ENCODE data around the gene ENOSF1.

GRCh38 chr18:634551-635045 lies 77.8 kb downstream of the ENOSF1 start:
- no peak for TF ChIP-seq CTCF (IDR thresholded peaks at IDR 0.05 in 2 of 3, conservative IDR thresholded peaks at IDR 0.05 in 1 of 3; ENCODE audit: control insufficient read depth in 2 of 3, extremely low read depth in 1 of 3, insufficient read depth in 1 of 3, low read depth in 3 of 3, low read length in 3 of 3)
- TF ChIP-seq, protein P1, sequence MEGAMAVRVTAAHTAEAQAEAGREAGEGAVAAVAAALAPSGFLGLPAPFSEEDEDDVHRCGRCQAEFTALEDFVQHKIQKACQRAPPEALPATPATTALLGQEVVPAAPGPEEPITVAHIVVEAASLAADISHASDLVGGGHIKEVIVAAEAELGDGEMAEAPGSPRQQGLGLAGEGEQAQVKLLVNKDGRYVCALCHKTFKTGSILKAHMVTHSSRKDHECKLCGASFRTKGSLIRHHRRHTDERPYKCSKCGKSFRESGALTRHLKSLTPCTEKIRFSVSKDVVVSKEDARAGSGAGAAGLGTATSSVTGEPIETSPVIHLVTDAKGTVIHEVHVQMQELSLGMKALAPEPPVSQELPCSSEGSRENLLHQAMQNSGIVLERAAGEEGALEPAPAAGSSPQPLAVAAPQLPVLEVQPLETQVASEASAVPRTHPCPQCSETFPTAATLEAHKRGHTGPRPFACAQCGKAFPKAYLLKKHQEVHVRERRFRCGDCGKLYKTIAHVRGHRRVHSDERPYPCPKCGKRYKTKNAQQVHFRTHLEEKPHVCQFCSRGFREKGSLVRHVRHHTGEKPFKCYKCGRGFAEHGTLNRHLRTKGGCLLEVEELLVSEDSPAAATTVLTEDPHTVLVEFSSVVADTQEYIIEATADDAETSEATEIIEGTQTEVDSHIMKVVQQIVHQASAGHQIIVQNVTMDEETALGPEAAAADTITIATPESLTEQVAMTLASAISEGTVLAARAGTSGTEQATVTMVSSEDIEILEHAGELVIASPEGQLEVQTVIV (IDR thresholded peaks at IDR 0.05; ENCODE audit: borderline replicate concordance, partially characterized antibody): no peak
- no peak for TF ChIP-seq TAF1 (IDR thresholded peaks at IDR 0.05; ENCODE audit: borderline replicate concordance, low read depth, low read length)
- no peak for TF ChIP-seq ZNF274 (IDR thresholded peaks at IDR 0.05; ENCODE audit: insufficient read depth, insufficient read length)
- TF ChIP-seq HDAC2 (IDR thresholded peaks at IDR 0.05): no peak

All from GM12878 (cell line).